PC-9 (cell line): ENCODE measurements around the gene TEDDM1. TPM values are rescaled to one million over a fixed set of nuclear protein-coding genes. Genes with fewer than 3 reads are reported as not detected.

Source experiments
- BruUV-seq: library from RNA; stranded (reverse); fragments of 400-500 nt; replicated peaks from 2 replicates; lab custom pipeline; 2021; lab: Mats Ljungman, UMichigan
- CTCF ChIA-PET: fragments of 300-600 bp; sonication (Branson Sonifier 250); formaldehyde crosslinking; loops from one replicate; lab custom pipeline; 2022; ENCODE audit warnings: antibody characterized with exemption; lab: Charles Lee
- POLR2A ChIA-PET: fragments of 300-600 bp; sonication (Branson Sonifier 250); formaldehyde crosslinking; loops from one replicate; lab custom pipeline; 2022; ENCODE audit warnings: antibody characterized with exemption; ENCODE audit not compliant: unreplicated experiment; lab: Charles Lee
- DNase-seq, 2 experiments: peaks; one replicate each; pipeline versions ENCODE4 v3.0.0 to v3.0.0-alpha.2; 2015 to 2022; ENCODE audit warnings: mixed read lengths in 1 of 2
- H2AFZ ChIP-seq: fragments of 200-600 bp; sonication (generic); 2 replicates; pipeline ENCODE4 v1.8.1; 2017; ENCODE audit warnings: antibody characterized with exemption
- H3F3A ChIP-seq: fragments of 200-600 bp; sonication (generic); 2 replicates; pipeline ENCODE4 v1.8.1; 2017; ENCODE audit warnings: antibody characterized with exemption, mild to moderate bottlenecking, low read depth; ENCODE audit not compliant: insufficient read depth
- H3K27ac ChIP-seq: fragments of 200-600 bp; sonication (generic); 2 replicates; pipeline ENCODE4 v1.6.1; 2016; ENCODE audit warnings: mixed run types
- H3K27me3 ChIP-seq: fragments of 200-600 bp; sonication (generic); 2 replicates; pipeline ENCODE4 v1.6.1; 2016; ENCODE audit warnings: low read depth, mixed run types; ENCODE audit not compliant: insufficient read depth
- H3K36me3 ChIP-seq: fragments of 200-600 bp; sonication (generic); 2 replicates; pipeline ENCODE4 v1.6.1; 2016; ENCODE audit warnings: low read depth, mixed run types
- H3K4me1 ChIP-seq: fragments of 200-600 bp; sonication (generic); replicated peaks from 2 replicates; pipeline ENCODE4 v1.6.1; 2016; ENCODE audit warnings: mixed run types; ENCODE audit not compliant: insufficient read depth
- H3K4me2 ChIP-seq: fragments of 200-600 bp; sonication (generic); 2 replicates; pipeline ENCODE4 v1.6.1; 2017; ENCODE audit warnings: mixed run types
- H3K4me3 ChIP-seq: fragments of 200-600 bp; sonication (generic); 2 replicates; pipeline ENCODE4 v1.6.1; 2016; ENCODE audit warnings: mixed run types
- H3K79me2 ChIP-seq: fragments of 200-600 bp; sonication (generic); 2 replicates; pipeline ENCODE4 v1.6.1; 2017; ENCODE audit warnings: low read depth, mixed run types
- H3K9me2 ChIP-seq: fragments of 200-600 bp; sonication (generic); 2 replicates; pipeline ENCODE4 v1.8.1; 2017; ENCODE audit warnings: mild to moderate bottlenecking; ENCODE audit not compliant: insufficient read depth
- H3K9me3 ChIP-seq: fragments of 200-600 bp; sonication (generic); 2 replicates; pipeline ENCODE4 v1.8.1; 2016; ENCODE audit warnings: low read depth; ENCODE audit not compliant: insufficient read depth
- H4K20me1 ChIP-seq: fragments of 200-600 bp; sonication (generic); 2 replicates; pipeline ENCODE4 v1.8.1; 2017; ENCODE audit not compliant: insufficient read depth
- CTCF ChIP-seq: fragments of 200-600 bp; sonication (generic); conservative IDR thresholded peaks from 2 replicates; pipeline ENCODE4 v1.6.1; 2017; ENCODE audit warnings: mixed run types, antibody characterized with exemption, mild to moderate bottlenecking, moderate library complexity
- EZH2 ChIP-seq: fragments of 200-600 bp; sonication (generic); IDR thresholded peaks from 2 replicates; pipeline ENCODE4 v1.8.0; 2017; ENCODE audit warnings: antibody characterized with exemption, low read depth
- intact Hi-C: fragments of 100-400 bp; cut with micrococcal nuclease; formaldehyde crosslinking; loops from one replicate; pipeline ENCODE4 v1.10.0; 2022; ENCODE audit not compliant: unreplicated experiment
- total RNA-seq: library from RNA; stranded (reverse); gene quantifications from 2 replicates; pipeline ENCODE4 v1.2.3, GENCODE V29; 2021

Gene TEDDM1
- total RNA-seq, 1 experiment from 2014 or later = not detected

GRCh38 chr1:182441719-182442118 lies 41.3 kb upstream of the TEDDM1 start:
- Histone ChIP-seq H3F3A (no peaks in the 10 kb centered on the region), H4K20me1 (no peaks in the 10 kb centered on the region), H3K27ac (no peak overlapping the region), H3K9me3 (no peaks in the 10 kb centered on the region), H3K79me2 (no peaks in the 10 kb centered on the region), H3K4me2 (no peak overlapping the region), H3K9me2 (no peaks in the 10 kb centered on the region), H3K36me3 (no peaks in the 10 kb centered on the region), H3K4me1 (no peaks in the 10 kb centered on the region; the same call in 1 of the 2 replicates), H3K27me3 (peaks cover 6% of the 10 kb centered on the region; the same call in 1 of the 2 replicates), H3K4me3 (no peak overlapping the region), H2AFZ (no peak overlapping the region)
- TF ChIP-seq EZH2 (no peak), CTCF (no peak)
- POLR2A ChIA-PET = no interaction called here
- no peak for DNase-seq
- CTCF ChIA-PET = no interaction called here
- BruUV-seq = no TSS peak
- intact Hi-C loops = no loop called here

GRCh38 chr1:182438326-182438725 lies 37.9 kb upstream of the TEDDM1 start:
- Histone ChIP-seq H2AFZ (no peak overlapping the region), H3K27ac (no peak overlapping the region), H3K9me2 (no peaks in the 10 kb centered on the region), H3K4me3 (no peak overlapping the region), H3K4me2 (no peak overlapping the region), H3K36me3 (no peaks in the 10 kb centered on the region), H3K4me1 (no peaks in the 10 kb centered on the region), H4K20me1 (no peaks in the 10 kb centered on the region), H3F3A (no peaks in the 10 kb centered on the region), H3K9me3 (no peaks in the 10 kb centered on the region), H3K79me2 (no peaks in the 10 kb centered on the region), H3K27me3 (peaks cover 6% of the 10 kb centered on the region; the same call in 1 of the 2 replicates)
- intact Hi-C loops = no loop called here
- CTCF ChIA-PET = no interaction called here
- DNase-seq = no peak
- no TSS peak for BruUV-seq
- POLR2A ChIA-PET = no interaction called here
- no peak for TF ChIP-seq EZH2
- TF ChIP-seq CTCF = no peak

GRCh38 chr1:182433580-182433979 lies 33.1 kb upstream of the TEDDM1 start:
- H3K9me3 ChIP-seq = no peaks in the 10 kb centered on the region
- H3K36me3 ChIP-seq = no peaks in the 10 kb centered on the region
- H2AFZ ChIP-seq = no peak overlapping the region
- no peak for DNase-seq
- H3K9me2 ChIP-seq = no peaks in the 10 kb centered on the region
- H3K27me3 ChIP-seq = peaks cover 6% of the 10 kb centered on the region; the same call in 1 of the 2 replicates
- H3F3A ChIP-seq = no peaks in the 10 kb centered on the region
- no peaks in the 10 kb centered on the region for H4K20me1 ChIP-seq
- intact Hi-C loops = no loop called here
- BruUV-seq = no TSS peak
- H3K4me1 ChIP-seq = no peaks in the 10 kb centered on the region
- ChIA-PET POLR2A (no interaction called here), CTCF (no interaction called here)
- H3K4me2 ChIP-seq = no peak overlapping the region
- TF ChIP-seq EZH2 = no peak
- no peak for TF ChIP-seq CTCF
- no peak overlapping the region for H3K4me3 ChIP-seq
- H3K27ac ChIP-seq = no peak overlapping the region
- H3K79me2 ChIP-seq = no peaks in the 10 kb centered on the region
